ENCODE data around the gene SMG6.

Gene SMG6

DNA sequence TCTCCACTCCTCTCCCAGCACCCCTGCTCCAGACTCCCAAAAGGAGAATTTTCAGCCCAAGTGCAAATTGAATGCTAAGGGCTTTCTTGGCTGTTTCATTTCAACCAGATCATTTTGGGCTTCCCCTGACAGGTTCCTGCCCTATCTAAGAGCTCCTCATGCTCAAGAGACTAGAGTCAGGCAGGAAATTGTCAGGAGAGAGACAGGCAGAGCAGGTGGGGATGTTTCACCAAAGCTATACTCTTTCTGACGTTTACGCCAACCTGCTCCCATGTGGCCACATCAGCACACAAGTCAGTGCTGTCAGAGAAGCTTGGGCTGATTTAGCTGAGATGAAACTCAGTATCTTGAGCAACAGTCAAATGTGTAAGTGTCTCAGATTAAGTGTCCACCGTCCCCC lies 217.3 kb downstream of the SMG6 start:
- TF ChIP-seq YY1 (tag by site-specific recombination; IDR thresholded peaks at IDR 0.05) = no peak
- TF ChIP-seq ZNF146 (tag by site-specific recombination; IDR thresholded peaks at IDR 0.05) = no peak
- no peak for TF ChIP-seq ZNF274 (IDR thresholded peaks at IDR 0.05; ENCODE audit: low read length)
- TF ChIP-seq ZNF274 (tag by site-specific recombination; IDR thresholded peaks at IDR 0.05; ENCODE audit: borderline replicate concordance) = no peak
- no peak for TF ChIP-seq ZFP3 (tag by site-specific recombination; IDR thresholded peaks at IDR 0.05; ENCODE audit: low read depth)
- no peak for TF ChIP-seq ZNF785 (tag by site-specific recombination; IDR thresholded peaks at IDR 0.05)
- no peak for TF ChIP-seq EGR2 (tag by site-specific recombination; IDR thresholded peaks at IDR 0.05; ENCODE audit: low read depth)
- TF ChIP-seq, protein P1, sequence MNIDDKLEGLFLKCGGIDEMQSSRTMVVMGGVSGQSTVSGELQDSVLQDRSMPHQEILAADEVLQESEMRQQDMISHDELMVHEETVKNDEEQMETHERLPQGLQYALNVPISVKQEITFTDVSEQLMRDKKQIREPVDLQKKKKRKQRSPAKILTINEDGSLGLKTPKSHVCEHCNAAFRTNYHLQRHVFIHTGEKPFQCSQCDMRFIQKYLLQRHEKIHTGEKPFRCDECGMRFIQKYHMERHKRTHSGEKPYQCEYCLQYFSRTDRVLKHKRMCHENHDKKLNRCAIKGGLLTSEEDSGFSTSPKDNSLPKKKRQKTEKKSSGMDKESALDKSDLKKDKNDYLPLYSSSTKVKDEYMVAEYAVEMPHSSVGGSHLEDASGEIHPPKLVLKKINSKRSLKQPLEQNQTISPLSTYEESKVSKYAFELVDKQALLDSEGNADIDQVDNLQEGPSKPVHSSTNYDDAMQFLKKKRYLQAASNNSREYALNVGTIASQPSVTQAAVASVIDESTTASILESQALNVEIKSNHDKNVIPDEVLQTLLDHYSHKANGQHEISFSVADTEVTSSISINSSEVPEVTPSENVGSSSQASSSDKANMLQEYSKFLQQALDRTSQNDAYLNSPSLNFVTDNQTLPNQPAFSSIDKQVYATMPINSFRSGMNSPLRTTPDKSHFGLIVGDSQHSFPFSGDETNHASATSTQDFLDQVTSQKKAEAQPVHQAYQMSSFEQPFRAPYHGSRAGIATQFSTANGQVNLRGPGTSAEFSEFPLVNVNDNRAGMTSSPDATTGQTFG (tag by site-specific recombination; IDR thresholded peaks at IDR 0.05; ENCODE audit: borderline replicate concordance) = no peak
- H3K9me3 ChIP-seq (ENCODE audit: control insufficient read depth, insufficient read depth, low read depth, low read length) = no peaks in the 10 kb centered on the region
- ChIA-PET CTCF (interaction anchor here (0.7 to 3.4 kb wide), 5 partner anchors 158 to 1776 kb away, joined by 3 to 13 read pairs (median 3); no protein-coding TSS in a partner anchor), POLR2A (no interaction called here)
- H3K4me3 ChIP-seq (ENCODE audit: low read depth, low read length) = no peak overlapping the region
- H3K36me3 ChIP-seq (ENCODE audit: control insufficient read depth in 2 of 2, insufficient read depth in 1 of 2, low read length in 2 of 2) = peaks cover 0 to 38% of the 10 kb centered on the region in 2 experiments; a peak in 1 of 3 replicates
- peaks cover 4% of the 10 kb centered on the region; the same call in 1 of the 2 replicates for H3K4me1 ChIP-seq (ENCODE audit: control insufficient read depth, insufficient read depth, low read length)
- H3K27ac ChIP-seq (ENCODE audit: extremely low read depth, low read depth, low read length) = no peak overlapping the region

DNA sequence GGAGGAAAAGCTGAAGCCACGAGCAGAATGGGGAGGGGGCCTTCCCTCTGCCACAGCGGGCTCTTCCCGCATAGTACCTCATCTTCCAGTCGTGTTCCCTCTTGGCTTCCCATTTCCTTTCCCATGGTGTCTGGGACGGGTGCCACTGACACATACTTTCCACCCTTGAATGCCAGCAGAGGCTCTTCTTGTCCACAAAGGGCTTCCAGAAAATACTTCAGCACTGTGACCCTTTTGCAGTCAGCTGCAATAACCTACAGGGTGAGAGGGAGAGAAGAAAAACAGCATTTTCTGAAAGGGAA lies 218.0 kb downstream of the SMG6 start:
- Histone ChIP-seq H3K9me3 (ENCODE audit: control insufficient read depth, insufficient read depth, low read depth, low read length) (no peaks in the 10 kb centered on the region), H3K36me3 (ENCODE audit: control insufficient read depth in 2 of 2, insufficient read depth in 1 of 2, low read length in 2 of 2) (peaks cover 0 to 45% of the 10 kb centered on the region in 2 experiments; a peak in 2 of 3 replicates), H3K4me3 (ENCODE audit: low read depth, low read length) (no peak overlapping the region), H3K27ac (ENCODE audit: extremely low read depth, low read depth, low read length) (no peak overlapping the region), H3K4me1 (ENCODE audit: control insufficient read depth, insufficient read depth, low read length) (no peaks in the 10 kb centered on the region)
- no peak for TF ChIP-seq ZNF530 (tag by site-specific recombination; IDR thresholded peaks at IDR 0.05; ENCODE audit: low read depth)
- TF ChIP-seq ZNF302 (tag by site-specific recombination; IDR thresholded peaks at IDR 0.05; ENCODE audit: low read depth) = no peak
- ChIA-PET CTCF (interaction anchor here (0.7 to 3.4 kb wide), 4 partner anchors 159 to 197 kb away, joined by 3 to 13 read pairs (median 5); no protein-coding TSS in a partner anchor), POLR2A (no interaction called here)

GRCh38 chr17:2084766-2085647 lies 218.6 kb downstream of the SMG6 start:
- ChIA-PET CTCF (interaction anchor here (0.6 to 3.4 kb wide), 5 partner anchors 62 to 198 kb away, joined by 3 to 13 read pairs (median 4); no protein-coding TSS in a partner anchor), POLR2A (no interaction called here)
- H3K4me1 ChIP-seq (ENCODE audit: control insufficient read depth, insufficient read depth, low read length) = no peaks in the 10 kb centered on the region
- no peaks in the 10 kb centered on the region for H3K9me3 ChIP-seq (ENCODE audit: control insufficient read depth, insufficient read depth, low read depth, low read length)
- no peak for TF ChIP-seq ZNF777 (tag by site-specific recombination; IDR thresholded peaks at IDR 0.05; ENCODE audit: borderline replicate concordance)
- peak; percentile 30; the same call in 1 of the 2 replicates for TF ChIP-seq KLF17 (tag by site-specific recombination; IDR thresholded peaks at IDR 0.05)
- 0 out of 2 replicates have a peak, but pooled peaks have one; percentile 9 for TF ChIP-seq KLF1 (tag by site-specific recombination; IDR thresholded peaks at IDR 0.05)
- 0 out of 2 replicates have a peak, but pooled peaks have one; percentile 5 for TF ChIP-seq ZIC2 (tag by site-specific recombination; IDR thresholded peaks at IDR 0.05)
- no peak for TF ChIP-seq ZBTB44 (tag by site-specific recombination; IDR thresholded peaks at IDR 0.05)
- TF ChIP-seq, protein P2, sequence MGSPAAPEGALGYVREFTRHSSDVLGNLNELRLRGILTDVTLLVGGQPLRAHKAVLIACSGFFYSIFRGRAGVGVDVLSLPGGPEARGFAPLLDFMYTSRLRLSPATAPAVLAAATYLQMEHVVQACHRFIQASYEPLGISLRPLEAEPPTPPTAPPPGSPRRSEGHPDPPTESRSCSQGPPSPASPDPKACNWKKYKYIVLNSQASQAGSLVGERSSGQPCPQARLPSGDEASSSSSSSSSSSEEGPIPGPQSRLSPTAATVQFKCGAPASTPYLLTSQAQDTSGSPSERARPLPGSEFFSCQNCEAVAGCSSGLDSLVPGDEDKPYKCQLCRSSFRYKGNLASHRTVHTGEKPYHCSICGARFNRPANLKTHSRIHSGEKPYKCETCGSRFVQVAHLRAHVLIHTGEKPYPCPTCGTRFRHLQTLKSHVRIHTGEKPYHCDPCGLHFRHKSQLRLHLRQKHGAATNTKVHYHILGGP (tag by site-specific recombination; IDR thresholded peaks at IDR 0.05) = no peak
- 0 out of 2 replicates have a peak, but pooled peaks have one; percentile 13 for TF ChIP-seq ZNF398 (tag by site-specific recombination; IDR thresholded peaks at IDR 0.05)
- TF ChIP-seq ZSCAN4 (tag by site-specific recombination; IDR thresholded peaks at IDR 0.05) = peak; percentile 66
- TF ChIP-seq ZNF610 (tag by site-specific recombination; IDR thresholded peaks at IDR 0.05; ENCODE audit: borderline replicate concordance) = no peak
- peaks cover 0 to 48% of the 10 kb centered on the region in 2 experiments; a peak in 2 of 3 replicates for H3K36me3 ChIP-seq (ENCODE audit: control insufficient read depth in 2 of 2, insufficient read depth in 1 of 2, low read length in 2 of 2)
- no peak overlapping the region for H3K27ac ChIP-seq (ENCODE audit: extremely low read depth, low read depth, low read length)
- no peak overlapping the region for H3K4me3 ChIP-seq (ENCODE audit: low read depth, low read length)
